Right cardiac atrium (tissue), 5 donors: Measurements from ENCODE around the gene C1QTNF6. TPM values are rescaled to one million over a fixed set of nuclear protein-coding genes. Genes with fewer than 3 reads are reported as not detected.

ENCODE experiments used
- ATAC-seq, 2 donors: fragments of 200-7000 bp; cut with Tn5 transposase; one replicate each; pipeline versions ENCODE4 v1.8.0 to v1.9.1; 2020; ENCODE audit warnings: moderate library complexity in 2 of 2, mild to moderate bottlenecking in 1 of 2
- DNase-seq, 3 donors: peaks; one replicate each; pipeline ENCODE4 v3.0.0-alpha.2; 2020
- H3K27ac ChIP-seq: one replicate; pipeline ENCODE4 v1.5.1; 2013; ENCODE audit warnings: mild to moderate bottlenecking, low read length, control low read depth, moderate library complexity
- H3K27me3 ChIP-seq: one replicate; pipeline ENCODE4 v1.6.1; 2013; ENCODE audit not compliant: control insufficient read depth, insufficient read depth
- H3K4me1 ChIP-seq: one replicate; pipeline ENCODE4 v1.6.1; 2013; ENCODE audit warnings: low read length; ENCODE audit not compliant: control insufficient read depth, insufficient read depth
- H3K4me3 ChIP-seq: one replicate; pipeline ENCODE4 v1.5.1; 2013; ENCODE audit warnings: low read length, control low read depth
- H3K9me3 ChIP-seq: one replicate; pipeline ENCODE4 v1.6.1; 2013; ENCODE audit warnings: low read length; ENCODE audit not compliant: control insufficient read depth
- WGBS: extraction: QIAGEN DNeasy Blood & Tissue Kit; methylation state at CpG from one replicate; pipeline ENCODE4 v1.1.7; 2013; 5-methylcytosine and 5-hydroxymethylcytosine counted together
- intact Hi-C, 4 donors: fragments of 100-400 bp; cut with DNase I; formaldehyde crosslinking; loops; one replicate each; pipeline versions ENCODE4 v1.11.0 to v1.14.0; 2022 to 2023
- polyA plus RNA-seq: library from polyadenylated mRNA; stranded (reverse); fragments of 200-250 nt; gene quantifications from one replicate; pipeline ENCODE4 v1.2.3, GENCODE V29; 2013
- total RNA-seq, 4 donors: library from RNA; stranded (reverse); fragmentation: NEBNext Ultra II Directional; extraction: Animal tissue kit (Norgen Biotek cat#: 25700); gene quantifications; one replicate each; pipeline ENCODE4 v1.2.1, GENCODE V29; 2021
- donor health status: healthy with polysubstance abuse.
- donor health status: DM: no; HTN: yes; CAD: no.
- donor health status: DM: no; HTN: no; CAD: no.
- donor health status: DM: no; HTN: yes; CAD: no; lungs with severe emphysema.
- donor health status: DM: yes; HTN: yes; CAD: no.

C1QTNF6 gene
- total and polyA plus RNA-seq, 5 donors: 2.0 to 3.3 (median 2.8) TPM

- Histone ChIP-seq H3K27ac (peak overlapping the region; percentile 61), H3K27me3 (no peaks in the 10 kb centered on the region), H3K9me3 (no peaks in the 10 kb centered on the region), H3K4me1 (peaks cover 22% of the 10 kb centered on the region), H3K4me3 (no peak overlapping the region)
- intact Hi-C loops: loop anchor here in 1 of 4 donors (5.0 kb wide), 1 partner anchor 119 kb away; no protein-coding TSS in a partner anchor
- peak; percentile 78 to 81 for ATAC-seq
- 31% methylated on average over 14 of the region's 14 CpGs for WGBS
- peak; percentile 90 to 97 (median 96) for DNase-seq
These were observed 8.7 kb upstream of the C1QTNF6 start for GRCh38 chr22:37196539-37197450.

DNA sequence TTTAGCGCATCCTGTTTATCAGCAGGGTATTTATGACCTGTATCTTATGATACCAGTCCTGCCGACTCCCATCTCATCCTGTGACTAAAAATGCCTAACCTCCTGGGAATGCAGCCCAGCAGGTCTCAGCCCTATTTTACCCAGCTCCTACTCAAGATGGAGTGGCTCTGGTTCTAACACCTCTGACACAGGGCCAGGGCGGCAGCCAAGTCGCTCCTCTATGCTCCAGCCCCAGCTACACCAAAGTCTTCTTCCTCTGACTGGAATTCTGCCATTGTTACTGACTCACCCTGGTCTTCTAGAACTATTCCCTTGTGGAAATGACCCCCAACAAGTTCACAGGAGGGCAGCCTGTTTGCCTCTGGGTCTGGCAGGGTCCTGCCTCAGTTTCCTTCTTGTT is 7.9 kb upstream of the C1QTNF6 start:
- WGBS: 41% methylated on average over 4 of the region's 4 CpGs
- peak in 2 of 3 donors; percentile 62 to 77 for DNase-seq
- H3K27ac ChIP-seq: peak overlapping the region; percentile 61
- no peaks in the 10 kb centered on the region for H3K9me3 ChIP-seq
- no peaks in the 10 kb centered on the region for H3K27me3 ChIP-seq
- H3K4me1 ChIP-seq: peaks cover 22% of the 10 kb centered on the region
- intact Hi-C loops: loop anchor here in 1 of 4 donors (5.0 kb wide), 1 partner anchor 119 kb away; no protein-coding TSS in a partner anchor
- no peak overlapping the region for H3K4me3 ChIP-seq
- no peak for ATAC-seq

- ATAC-seq (no peak), DNase-seq (no peak)
- no peaks in the 10 kb centered on the region for H3K9me3 ChIP-seq
- intact Hi-C loops: loop anchor here in 1 of 4 donors (5.0 kb wide), 1 partner anchor 117 kb away; no protein-coding TSS in a partner anchor
- peaks cover 22% of the 10 kb centered on the region for H3K4me1 ChIP-seq
- 91% methylated on average over 3 of the region's 3 CpGs for WGBS
- no peak overlapping the region for H3K4me3 ChIP-seq
- peak overlapping the region; percentile 17 for H3K27ac ChIP-seq
- no peaks in the 10 kb centered on the region for H3K27me3 ChIP-seq
These were observed 6.7 kb upstream of the C1QTNF6 start for GRCh38 chr22:37194750-37195149.

DNA sequence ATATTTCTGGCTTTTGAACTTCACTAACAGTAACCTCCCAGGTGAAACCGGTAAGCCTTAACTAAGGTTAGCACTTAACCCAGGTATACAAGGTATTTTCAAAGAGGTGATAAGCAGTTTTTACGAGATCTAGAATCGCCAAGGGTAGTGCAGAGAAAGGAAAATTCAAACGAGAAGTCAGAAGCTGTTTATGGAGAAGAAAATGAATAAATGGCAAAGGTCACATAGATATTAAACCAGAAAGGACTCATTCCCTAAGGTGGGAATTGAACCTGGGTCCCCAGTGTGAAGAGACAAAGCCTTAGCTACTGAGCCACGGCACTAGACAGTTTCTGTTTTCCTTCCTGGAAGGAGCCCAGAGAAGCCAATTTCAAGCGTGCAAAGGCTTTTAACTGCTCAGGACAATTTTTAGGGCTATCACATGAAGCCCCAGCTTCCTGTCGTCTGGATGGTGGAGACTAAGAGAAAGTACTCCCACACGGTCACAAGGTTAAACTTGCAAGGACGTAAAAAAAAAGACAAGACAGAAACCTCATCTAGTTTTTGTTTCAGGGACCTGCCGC is 5.7 kb upstream of the C1QTNF6 start:
- intact Hi-C loops: no loop called here
- no peak overlapping the region for H3K4me3 ChIP-seq
- no peak for ATAC-seq
- H3K27ac ChIP-seq: no peak overlapping the region
- peaks cover 25% of the 10 kb centered on the region for H3K4me1 ChIP-seq
- 49% methylated on average over 10 of the region's 10 CpGs for WGBS
- peak in 1 of 3 donors; percentile 42 for DNase-seq
- H3K9me3 ChIP-seq: no peaks in the 10 kb centered on the region
- no peaks in the 10 kb centered on the region for H3K27me3 ChIP-seq

- Histone ChIP-seq H3K27ac (no peak overlapping the region), H3K4me1 (peaks cover 24% of the 10 kb centered on the region), H3K4me3 (no peak overlapping the region), H3K9me3 (no peaks in the 10 kb centered on the region), H3K27me3 (no peaks in the 10 kb centered on the region)
- no peak for DNase-seq
- 100% methylated on average over 1 of the region's 1 CpG for WGBS
- intact Hi-C loops: no loop called here
- ATAC-seq: no peak
These were observed 4.7 kb upstream of the C1QTNF6 start for GRCh38 chr22:37192741-37193140.

DNA sequence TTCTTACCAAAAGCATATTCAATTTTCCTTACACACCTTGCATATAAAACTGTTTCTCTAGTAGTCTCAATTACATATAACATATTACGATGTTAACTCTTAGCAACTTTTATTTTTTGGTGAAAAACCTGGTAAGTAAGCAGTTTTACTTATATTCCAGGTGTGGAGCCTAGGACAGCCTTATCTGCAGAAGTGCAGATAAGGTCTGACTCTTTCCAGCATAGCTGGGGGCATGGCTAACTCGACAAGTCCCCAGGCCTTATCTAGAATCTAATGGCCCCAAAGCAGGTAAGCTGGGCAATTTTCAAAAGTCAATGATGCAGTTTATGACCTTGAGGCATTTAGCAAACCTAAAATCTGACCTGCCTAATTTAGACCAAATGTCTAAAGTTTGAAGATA is 4.2 kb upstream of the C1QTNF6 start:
- DNase-seq: no peak

GRCh38 chr22:37190262-37190780 is 2.3 kb upstream of the C1QTNF6 start:
- 93% methylated on average over 4 of the region's 4 CpGs for WGBS
- Histone ChIP-seq H3K4me3 (no peak overlapping the region), H3K4me1 (peaks cover 9% of the 10 kb centered on the region), H3K9me3 (no peaks in the 10 kb centered on the region), H3K27ac (no peak overlapping the region), H3K27me3 (no peaks in the 10 kb centered on the region)
- ATAC-seq: no peak
- intact Hi-C loops: no loop called here
- DNase-seq: no peak

More for the DNA sequence above, 4.2 kb upstream of the C1QTNF6 start:
- no peak overlapping the region for H3K27ac ChIP-seq
- WGBS: 78% methylated on average over 2 of the region's 2 CpGs
- H3K4me3 ChIP-seq: no peak overlapping the region
- intact Hi-C loops: no loop called here
- no peak for ATAC-seq
- H3K4me1 ChIP-seq: peaks cover 22% of the 10 kb centered on the region
- H3K9me3 ChIP-seq: no peaks in the 10 kb centered on the region
- H3K27me3 ChIP-seq: no peaks in the 10 kb centered on the region

DNA sequence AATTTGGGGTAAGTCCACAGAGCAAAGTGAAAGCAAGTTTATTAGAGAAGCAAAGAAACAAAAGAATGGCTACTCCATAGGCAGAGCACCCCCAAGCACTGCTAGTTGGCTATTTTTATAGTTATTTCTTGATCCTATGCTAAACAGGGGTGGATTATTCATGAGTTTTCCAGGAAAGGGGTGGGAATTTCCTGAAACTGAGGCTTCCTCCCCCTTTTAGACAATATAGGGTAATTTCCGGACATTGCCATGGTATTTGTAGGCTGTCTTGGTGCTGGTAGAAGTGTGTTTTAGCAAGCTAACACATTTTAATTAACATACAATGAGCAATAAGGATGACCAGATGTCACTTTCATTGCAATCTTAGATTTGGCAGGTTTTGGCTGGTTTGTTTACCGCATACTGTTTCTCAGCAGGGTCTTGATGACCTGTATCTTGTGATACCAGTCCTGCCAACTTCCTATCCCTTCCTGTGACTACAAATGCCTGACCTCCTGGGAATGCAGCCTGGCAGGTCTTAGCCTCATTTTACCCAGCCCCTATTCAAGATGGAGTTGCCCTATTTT is 937 bp upstream of the C1QTNF6 start:
- Histone ChIP-seq H3K27me3 (no peaks in the 10 kb centered on the region), H3K27ac (peak overlapping the region; percentile 76), H3K4me3 (no peak overlapping the region), H3K9me3 (no peaks in the 10 kb centered on the region), H3K4me1 (peaks cover 9% of the 10 kb centered on the region)
- peak in 1 of 2 donors; percentile 57 for ATAC-seq
- intact Hi-C loops: no loop called here
- DNase-seq: peak in 2 of 3 donors; percentile 5 to 33
- 29% methylated on average over 2 of the region's 2 CpGs for WGBS

GRCh38 chr22:37187552-37187890 is 526 bp downstream of the C1QTNF6 start:
- H3K4me1 ChIP-seq: peaks cover 9% of the 10 kb centered on the region
- DNase-seq (peak in 2 of 3 donors; percentile 32 to 76), ATAC-seq (peak; percentile 30 to 47)
- H3K4me3 ChIP-seq: peak overlapping the region; percentile 25
- peak overlapping the region; percentile 76 for H3K27ac ChIP-seq
- no peaks in the 10 kb centered on the region for H3K9me3 ChIP-seq
- no peaks in the 10 kb centered on the region for H3K27me3 ChIP-seq
- intact Hi-C loops: no loop called here
- 7% methylated on average over 5 of the region's 5 CpGs for WGBS

GRCh38 chr22:37186997-37187522 is 987 bp downstream of the C1QTNF6 start:
- H3K27ac ChIP-seq: peak overlapping the region; percentile 76
- no peaks in the 10 kb centered on the region for H3K9me3 ChIP-seq
- intact Hi-C loops: no loop called here
- DNase-seq: peak in 2 of 3 donors; percentile 18 to 50
- 47% methylated on average over 4 of the region's 4 CpGs for WGBS
- peak overlapping the region; percentile 25 for H3K4me3 ChIP-seq
- ATAC-seq: peak in 1 of 2 donors; percentile 61
- peaks cover 9% of the 10 kb centered on the region for H3K4me1 ChIP-seq
- no peaks in the 10 kb centered on the region for H3K27me3 ChIP-seq
